Thyroid gland (tissue), 4 donors: ENCODE measurements around the gene PRDM1.

ENCODE experiments used
- POLR2A ChIP-seq, 2 donors: fragments of 450-650 bp; IDR thresholded peaks; one replicate each; pipeline ENCODE4 v1.6.1; 2017; ENCODE audit warnings: antibody characterized with exemption in 2 of 2, mild to moderate bottlenecking in 2 of 2, moderate library complexity in 1 of 2
- TF ChIP-seq, protein P1 (sequence below), 6 experiments: fragments of 200-600 bp in 3 of 6; fragments of 450-650 bp in 3 of 6; sonication (generic) in 3 of 6; IDR thresholded peaks; one replicate each; pipeline ENCODE4 v1.5.1; 2016 to 2019; ENCODE audit warnings: antibody characterized with exemption in 6 of 6, mild to moderate bottlenecking in 2 of 6, inconsistent platforms in 1 of 6, moderate library complexity in 1 of 6

DNA sequence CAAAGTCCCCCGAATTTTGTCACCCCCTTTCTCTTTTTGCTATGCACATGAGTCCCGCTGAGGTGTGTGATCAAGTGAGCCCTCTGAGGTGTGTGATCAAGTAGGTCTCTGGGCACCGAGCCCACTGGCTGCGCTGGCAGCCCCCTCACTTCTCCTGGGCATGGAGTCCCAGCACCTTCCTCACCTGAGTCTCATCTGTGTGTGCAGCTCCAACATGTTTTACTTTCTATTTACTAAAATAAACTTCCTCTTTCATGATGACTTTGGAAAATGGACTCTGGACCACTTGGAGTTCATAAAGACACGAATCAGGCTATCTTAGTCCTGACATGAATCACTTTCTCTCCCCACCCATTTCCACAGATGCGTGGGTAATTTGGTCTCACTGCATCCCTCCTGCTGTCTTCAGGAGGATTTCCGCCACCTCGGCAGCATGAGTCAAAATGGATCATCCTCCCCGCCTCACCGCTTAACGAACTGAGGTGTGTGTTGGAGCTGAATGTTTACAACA is 39.8 kb downstream of the PRDM1 start:
- TF ChIP-seq, protein P1, sequence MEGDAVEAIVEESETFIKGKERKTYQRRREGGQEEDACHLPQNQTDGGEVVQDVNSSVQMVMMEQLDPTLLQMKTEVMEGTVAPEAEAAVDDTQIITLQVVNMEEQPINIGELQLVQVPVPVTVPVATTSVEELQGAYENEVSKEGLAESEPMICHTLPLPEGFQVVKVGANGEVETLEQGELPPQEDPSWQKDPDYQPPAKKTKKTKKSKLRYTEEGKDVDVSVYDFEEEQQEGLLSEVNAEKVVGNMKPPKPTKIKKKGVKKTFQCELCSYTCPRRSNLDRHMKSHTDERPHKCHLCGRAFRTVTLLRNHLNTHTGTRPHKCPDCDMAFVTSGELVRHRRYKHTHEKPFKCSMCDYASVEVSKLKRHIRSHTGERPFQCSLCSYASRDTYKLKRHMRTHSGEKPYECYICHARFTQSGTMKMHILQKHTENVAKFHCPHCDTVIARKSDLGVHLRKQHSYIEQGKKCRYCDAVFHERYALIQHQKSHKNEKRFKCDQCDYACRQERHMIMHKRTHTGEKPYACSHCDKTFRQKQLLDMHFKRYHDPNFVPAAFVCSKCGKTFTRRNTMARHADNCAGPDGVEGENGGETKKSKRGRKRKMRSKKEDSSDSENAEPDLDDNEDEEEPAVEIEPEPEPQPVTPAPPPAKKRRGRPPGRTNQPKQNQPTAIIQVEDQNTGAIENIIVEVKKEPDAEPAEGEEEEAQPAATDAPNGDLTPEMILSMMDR (IDR thresholded peaks at IDR 0.05) = no peak
- no peak for TF ChIP-seq POLR2A (IDR thresholded peaks at IDR 0.05)
